ENCODE results near the gene UBAP1L.
"Not testable (repeated sequence)": the region's sequence is repeated elsewhere in the genome, so short reads cannot be mapped to it uniquely, and the experiment has no call there.

Gene UBAP1L

DNA sequence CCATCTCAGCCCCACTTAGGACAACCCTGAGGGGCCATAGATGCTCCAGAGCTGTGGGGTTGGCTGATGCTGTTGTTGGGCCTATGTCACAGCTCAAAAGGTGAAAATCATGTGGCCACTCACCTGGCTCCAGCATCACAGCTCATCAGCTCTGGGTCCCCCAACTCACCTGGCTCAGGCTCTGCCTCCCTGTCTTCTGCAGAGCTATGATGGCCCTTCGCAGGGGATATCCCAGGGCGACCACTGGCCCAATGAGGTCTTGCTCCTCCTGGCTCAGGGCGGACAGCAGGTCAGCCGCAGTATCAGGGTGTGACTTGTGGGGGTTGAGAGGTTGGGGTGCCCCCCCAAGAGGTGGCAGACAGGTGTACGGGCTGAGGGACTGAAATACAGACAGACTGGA lies 15.7 kb downstream of the UBAP1L start:
- DNase-seq = no peak

DNA sequence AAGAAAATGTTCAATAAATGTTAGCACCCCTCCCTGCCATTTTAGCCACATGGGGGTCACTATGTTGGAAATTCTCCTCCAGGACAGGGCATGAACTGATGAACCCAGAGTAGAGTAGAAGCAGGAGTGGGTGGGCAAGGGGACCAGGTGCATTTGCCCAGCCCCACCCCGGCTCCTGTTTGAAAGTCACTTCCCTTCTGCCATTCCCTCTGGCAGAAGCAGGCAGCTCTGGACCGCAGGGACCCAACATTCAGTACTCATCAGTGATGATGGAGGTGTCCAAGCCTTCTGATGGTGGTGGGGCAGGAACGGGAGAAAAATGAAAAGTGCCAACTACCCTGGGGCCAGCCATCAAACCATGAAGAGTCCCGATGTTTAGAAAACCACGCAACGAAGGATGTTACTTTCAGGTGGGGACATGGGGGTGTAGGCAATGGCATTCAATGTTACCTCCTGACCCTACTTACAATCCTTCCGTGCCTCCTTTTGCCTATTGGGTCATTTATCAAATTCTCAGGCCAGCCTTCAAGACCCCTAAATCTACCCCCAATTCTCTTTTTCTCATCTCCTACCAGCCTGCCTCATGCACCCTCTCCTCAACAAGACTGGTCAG lies 17.2 kb downstream of the UBAP1L start:
- no peak for DNase-seq

DNA sequence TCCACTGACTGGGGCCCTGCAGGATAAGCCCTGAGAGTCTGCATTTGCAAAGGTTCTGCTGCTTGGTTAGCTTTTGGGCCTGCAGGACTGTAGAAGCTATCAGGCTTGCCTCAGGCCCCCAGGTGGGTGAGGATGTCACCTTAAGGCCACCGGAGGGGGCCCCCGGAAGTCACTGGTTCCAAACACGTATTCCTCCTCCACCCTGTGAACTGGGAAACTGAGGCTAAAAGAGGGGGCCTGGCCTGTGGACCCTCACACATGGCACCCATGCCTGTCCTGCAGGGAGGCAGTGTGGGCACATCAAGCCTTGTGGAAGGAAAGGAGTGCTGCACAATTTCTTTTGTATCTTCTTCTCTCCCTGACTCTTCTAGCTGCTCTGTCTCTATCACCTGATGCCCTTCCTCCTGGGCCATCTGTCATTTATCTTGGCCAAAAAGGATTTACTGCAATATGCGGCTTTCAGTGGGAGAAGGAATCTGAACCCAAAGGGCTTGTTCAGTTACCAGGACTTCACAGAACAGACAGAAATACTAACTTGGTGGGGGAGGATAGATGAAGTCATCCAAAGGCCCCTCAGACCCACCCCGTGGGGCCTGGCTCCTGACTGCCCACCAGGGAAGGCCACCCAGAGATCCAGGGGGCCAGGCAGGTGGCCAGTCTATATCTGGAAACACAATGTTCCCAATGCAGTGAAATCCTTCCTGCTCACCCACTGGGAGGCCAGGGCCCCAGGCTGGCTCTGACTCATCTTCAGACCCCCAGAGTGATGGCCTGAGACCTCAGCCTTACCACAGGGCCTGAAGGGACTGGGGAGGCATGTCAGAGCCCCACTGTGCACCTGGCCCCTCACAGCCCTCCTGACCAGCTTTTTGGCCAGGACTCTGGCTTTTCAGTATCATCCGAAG lies 18.3 kb downstream of the UBAP1L start:
- no peak for DNase-seq

DNA sequence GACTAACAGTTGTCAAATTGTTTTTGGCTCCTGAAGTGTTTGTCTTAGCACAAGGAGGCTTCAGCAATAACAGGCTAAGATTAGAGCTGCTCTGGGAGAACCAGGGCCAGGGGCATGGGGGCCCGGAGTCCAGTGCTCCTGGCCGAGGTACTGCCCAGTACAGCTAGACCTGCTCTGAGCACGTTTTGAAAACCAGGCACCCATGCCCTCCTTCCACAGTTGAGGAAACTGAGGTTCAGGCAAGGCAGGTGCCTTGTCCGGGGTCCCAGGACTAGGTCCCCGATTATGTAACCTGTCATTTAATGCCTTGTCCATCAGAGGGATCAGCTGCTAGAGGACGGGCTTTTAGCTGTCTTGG lies 19.3 kb downstream of the UBAP1L start:
- no peak for DNase-seq

DNA sequence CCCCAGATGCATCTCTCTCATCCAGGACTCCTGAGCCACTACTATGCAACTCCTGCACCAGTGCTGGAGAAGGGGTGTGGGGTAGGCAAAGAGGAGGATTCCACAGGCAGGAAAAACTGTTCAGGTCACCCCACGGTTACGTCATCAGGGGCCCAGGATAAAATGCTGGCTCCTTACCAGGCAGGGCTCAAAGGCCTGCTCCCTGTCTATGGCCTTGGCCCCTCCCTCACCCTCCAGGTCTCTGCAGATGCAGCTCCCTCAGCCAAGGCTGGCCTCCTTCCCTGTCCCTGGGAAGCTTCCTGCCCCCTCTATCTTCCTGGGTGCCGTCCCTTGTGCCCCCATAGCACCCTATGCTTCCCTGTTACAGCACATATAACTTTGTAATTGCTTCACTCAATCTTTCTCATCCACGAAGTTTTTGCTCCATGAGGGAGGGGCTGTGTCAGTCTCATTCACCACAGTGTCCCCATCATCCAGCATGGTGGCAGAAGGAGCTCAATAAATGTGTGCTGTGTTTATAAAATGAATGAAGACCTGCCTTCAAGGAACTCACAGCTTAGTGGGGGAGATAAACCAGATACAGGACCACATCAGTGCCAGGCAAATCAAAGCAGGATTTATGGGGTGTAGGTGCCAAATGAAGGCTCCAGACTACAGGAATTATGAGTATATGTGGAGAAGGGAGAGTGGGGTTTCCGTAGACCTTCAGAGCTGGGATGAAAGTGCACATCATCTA lies 19.8 kb downstream of the UBAP1L start:
- DNase-seq = no peak

DNA sequence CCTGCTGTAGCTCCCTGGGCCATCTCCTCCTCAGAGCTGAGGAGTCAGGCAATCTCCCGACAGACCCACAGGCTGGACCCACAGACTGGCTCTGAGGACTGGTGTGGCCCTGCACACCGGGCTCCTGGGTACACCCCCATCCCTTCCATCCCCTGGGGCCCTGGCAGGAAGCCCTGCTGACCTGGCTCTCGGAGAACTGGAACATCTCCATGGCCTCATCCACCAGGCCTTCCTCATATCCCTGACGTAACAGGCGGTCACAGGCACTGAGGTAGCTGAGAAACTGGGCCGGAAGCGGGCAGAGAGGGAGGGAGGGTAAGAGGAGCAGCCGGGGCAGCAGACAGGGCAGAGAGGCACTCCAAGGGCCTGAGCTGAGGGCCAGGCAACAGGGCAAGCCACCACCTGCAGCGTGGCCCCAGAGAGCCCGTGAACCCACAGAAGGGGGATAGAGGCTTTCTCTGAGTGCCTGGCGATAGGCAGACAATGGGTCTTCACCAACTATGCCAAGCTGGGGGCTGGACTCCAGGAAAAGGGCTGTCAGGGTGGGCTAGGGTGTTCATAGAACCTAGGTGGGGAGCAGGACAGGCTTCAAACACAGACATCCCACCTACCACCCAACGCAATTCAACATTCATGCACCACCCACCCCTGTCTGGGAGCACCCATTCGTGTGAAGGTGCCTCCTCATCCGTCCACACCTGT lies 20.6 kb downstream of the UBAP1L start:
- DNase-seq = no peak

DNA sequence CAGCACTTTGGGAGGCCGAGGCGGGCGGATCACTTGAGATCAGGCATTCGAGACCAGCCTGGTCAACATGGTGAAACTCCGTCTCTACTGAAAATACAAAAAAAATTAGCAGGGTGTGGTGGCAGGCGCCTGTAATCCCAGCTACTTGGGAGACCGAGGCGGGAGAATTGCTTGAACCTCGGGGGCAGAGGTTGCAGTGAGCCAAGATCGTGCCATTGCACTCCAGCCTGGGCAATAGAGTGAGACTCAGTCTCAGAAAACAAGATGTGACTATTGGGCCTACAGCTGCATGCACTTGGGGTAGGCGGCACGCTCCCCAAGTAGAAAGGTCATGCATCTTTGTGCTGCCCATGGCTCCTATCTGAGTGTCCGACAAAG lies 21.2 kb downstream of the UBAP1L start:
- not testable (repeated sequence) for DNase-seq

DNA sequence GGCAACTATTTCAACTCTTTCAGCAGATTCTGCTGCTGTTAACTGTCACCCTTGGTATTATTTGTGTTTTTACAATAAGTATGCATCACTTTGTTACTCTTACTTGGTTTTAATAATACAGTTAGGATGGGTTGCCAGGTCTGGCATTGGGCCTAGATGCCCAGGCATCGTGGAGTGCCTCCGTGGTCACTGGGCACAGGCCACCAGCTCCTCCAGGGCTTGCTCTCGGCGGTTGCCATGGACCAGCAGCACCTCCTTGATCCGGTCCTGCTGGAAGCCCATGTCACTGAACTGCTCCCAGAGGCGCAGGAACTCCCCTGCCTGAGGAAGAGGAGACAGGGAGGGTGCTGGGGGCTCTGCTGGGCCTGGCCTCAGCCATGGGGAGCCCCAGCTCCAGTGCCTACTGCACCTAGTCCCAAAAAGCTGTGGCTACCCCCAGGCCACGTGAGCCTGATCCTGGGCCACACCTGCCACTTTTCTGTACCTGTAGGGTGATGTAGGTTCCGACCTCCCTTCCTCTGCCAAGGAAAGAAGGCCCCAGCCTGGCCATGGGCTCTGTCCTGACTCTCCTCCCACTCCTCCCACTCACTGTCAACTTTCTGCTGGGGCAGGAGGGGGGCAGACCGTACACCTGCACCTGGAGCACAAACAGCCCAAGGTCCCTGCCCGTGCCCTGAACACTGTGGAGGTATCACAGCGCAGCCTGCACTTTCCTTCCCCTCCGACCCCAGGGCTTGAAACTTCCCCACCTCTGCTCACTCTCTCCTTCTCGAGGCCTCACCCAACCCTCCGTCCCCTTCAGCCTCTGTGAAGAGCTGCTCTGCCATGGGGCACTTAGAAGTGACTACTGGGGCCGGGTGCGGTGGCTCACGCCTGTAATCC lies 21.8 kb downstream of the UBAP1L start:
- DNase-seq = no peak

DNA sequence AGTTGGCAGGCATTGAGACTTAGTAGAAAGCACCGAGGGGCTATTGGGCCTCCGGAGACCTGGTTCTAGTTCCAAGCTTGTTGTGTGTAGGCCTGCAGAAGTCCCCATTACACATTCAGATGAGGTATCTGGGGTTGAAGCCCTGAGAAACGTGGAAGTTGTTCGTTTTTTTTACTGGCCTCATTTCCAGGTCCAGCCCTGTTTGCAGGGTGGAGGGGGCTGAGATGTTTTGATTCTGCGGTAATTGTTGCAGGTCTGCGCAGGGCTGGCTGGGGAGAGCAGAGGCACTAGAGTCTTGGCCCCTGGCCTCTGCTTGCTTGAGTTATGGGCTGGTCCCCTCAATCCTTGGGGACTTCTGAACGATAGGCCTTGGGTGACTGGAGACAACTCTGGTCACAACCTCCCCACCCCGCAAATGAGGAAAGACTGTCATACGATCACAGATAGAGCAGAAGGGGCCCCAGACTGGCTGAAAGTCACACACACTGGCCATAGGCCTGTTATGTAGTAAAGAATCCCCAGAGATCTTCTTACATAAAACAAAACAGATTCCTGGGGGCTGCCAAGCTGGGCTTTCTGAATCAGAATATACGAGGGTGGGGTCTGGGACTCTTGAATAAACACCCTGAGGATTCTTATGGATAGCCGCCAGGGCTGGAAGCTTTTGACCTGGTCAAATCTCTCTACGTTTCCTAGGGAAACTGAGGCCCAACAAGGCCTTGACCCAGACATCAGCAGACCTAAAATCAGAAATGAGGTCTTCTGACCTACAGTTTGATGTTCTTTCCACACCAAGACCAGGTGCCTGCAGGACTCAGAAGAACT lies 22.8 kb downstream of the UBAP1L start:
- no peak for DNase-seq

DNA sequence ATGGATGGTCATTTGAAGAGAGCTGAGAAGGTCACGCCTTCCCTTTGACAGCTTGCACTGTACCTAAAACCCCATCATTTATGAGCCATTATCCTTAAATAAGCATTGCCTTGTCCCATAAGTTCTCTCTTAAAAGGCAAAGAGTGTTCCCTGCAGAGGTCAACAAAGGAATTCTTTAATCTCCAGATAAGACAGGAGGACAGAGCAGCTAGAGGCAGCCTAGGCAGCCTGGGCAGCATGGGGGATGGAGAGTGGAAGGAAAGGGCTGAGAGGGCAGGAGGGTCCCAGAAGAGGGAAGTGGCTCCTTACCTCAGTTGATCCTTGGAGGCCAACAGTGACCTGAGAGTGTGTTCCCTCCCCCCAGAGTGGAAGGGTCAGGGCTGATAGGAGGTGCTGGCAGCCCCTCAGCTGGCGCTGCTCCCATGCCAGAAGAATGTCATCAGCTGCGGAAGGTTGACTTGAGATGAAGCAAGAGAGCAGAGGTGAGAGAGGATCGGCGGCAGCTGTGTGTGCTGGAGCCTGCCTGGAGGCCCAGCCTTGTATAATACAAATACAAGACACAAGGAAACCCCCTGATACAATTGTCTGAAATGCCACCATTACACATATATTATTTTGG lies 25.7 kb downstream of the UBAP1L start:
- DNase-seq = no peak

DNA sequence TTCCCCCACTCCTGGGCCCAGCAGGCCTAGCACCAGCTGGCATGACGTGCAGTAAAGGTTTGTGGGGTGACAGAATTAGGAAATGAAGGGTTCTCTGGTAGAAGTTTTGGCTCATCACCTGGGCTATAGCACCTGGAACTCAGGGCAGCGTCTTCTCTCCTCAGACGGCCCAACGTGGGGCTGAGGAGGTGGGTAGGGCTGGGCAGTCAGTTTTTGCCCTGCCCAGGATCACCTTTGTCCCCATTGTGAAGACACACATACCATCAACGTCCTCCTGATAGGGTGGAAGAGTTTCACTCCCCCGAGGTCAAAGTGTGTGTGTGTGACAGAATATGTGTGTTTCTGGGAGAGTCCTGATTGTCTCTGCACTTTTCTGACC lies 26.4 kb downstream of the UBAP1L start:
- DNase-seq = no peak

DNA sequence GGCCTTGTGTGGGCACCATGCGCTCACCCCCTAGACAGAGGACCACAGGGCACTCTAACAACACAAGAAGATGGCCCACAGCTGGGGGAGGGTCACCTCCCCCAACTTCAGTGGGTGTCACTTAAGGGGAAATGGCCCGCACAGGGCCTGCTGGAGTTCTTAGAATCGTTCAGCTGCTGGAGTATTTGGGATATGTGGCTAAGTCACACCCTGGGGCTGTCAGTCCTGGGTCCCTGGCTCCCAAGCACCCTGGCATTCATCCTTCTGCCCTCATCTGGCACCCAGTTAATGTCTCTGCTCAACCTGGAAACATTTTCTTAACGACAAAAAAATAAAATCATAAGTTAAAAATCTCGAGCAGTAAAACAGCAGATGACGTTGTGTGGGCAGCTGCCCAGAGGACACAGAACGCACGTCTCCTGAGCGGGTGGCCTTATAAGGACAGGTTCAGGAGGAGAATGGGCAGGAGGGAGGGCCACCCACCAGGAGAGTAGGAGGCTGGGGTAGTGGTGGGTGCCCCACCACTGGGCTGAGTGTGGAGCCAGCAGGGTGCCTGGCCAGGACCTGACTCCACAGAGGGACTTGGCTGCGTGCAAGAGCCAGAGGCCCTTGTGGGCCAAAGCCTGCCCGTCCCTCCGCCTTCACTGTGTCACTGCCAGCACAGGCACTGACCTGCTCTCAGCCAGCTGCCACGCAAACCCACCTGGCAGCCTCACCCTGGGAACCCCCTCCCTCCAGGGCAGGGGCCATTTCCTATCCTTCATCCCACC lies 26.9 kb downstream of the UBAP1L start:
- DNase-seq = no peak

DNA sequence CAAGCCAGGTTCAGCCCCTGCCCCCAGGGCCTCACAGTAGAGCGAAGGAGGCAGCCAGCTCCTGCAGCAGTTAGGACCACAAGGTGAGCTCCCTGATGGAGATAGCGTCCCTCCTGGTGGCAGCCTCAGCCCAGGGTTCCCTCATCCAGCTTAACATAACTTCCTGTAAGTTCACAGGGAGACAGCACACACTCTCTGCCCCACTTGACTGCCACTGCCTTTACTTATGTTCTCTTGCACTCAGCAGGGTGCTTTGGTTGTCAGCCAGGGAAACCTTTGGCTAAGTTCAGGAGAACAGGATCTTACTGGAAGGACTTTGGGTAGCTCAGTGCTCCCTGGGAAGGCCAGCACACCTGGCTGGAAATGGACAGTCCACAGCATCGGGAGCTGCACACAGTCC lies 27.6 kb downstream of the UBAP1L start:
- DNase-seq = no peak

DNA sequence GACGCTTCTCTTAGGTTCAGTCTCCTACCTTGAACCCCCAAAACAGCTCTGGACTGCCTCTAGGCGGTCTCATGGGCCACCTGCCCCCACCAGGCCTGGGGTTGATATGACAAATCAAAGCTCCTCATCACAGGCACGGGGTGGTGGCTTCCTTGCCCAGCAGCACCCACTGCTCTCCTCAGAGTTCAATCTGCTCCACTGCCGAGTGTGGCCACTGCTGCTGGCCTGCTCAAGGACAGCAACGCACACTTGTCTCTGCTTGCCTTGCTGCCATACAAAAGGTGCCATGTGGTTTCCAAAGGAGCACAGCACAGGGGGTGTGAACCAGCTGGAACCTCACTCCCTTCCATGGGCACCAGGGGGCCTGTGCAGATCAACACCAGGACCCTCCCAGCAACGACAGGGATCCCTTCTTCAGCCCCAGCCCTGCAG lies 28.3 kb downstream of the UBAP1L start:
- DNase-seq = no peak

DNA sequence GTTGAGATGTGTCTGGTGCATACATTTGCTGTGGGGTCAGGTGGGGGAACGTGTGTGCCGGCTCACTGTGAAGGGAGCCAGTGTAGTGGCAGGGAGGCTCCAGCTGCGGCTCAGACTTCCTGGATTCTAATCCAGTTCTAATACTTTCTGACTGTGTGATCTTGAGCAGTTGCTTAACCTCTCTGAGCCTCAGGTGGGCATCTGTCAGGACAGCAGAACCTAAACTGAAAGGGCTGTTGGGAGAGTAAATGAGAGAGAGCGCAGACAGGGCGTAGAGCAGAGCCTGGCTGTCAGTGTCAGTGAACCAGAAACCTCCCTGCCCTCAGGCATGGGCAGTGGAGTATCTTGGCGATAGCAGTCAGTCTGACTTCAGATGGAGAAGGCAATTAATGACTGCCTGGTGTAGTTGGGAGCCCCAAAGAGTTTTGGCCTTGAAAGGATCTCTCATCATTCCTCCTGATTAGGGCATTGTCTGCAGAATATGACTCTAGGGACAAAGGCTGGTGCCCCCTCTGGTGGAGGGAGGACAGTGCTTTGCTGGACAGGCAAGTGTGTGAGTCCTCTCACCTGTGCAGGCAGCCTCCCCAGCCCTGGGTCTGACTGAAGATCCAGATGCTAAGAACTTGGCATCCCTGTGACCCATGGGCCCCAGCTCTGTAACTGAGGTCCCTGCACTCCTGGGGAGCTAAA lies 28.9 kb downstream of the UBAP1L start:
- no peak for DNase-seq

DNA sequence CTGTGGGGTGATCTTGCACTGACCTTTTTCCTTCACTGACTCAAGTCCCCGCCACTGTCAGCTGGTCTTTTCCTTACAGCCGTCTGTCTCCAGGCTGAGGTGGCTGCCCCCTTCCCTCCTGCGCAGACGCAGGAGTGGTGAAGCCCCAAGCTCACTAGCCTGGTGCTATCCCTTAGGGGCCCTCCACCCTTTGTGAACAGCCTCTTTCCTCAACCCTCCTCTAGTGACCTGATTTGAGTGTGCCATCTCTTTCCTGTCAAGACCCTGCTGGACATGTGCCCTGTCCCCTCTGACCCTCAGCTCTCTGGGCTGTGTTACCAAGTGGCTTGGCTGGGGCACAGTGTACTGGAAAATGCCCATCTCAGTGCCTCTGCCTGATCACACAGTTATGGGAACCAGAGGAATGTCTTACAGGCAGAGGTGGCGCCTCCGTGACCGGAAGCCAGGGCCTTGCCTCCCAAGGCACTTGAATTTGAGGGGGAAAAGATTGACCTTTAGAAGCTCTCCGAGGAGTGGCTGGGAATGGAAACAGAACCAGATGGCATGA lies 29.7 kb downstream of the UBAP1L start:
- no peak for DNase-seq

DNA sequence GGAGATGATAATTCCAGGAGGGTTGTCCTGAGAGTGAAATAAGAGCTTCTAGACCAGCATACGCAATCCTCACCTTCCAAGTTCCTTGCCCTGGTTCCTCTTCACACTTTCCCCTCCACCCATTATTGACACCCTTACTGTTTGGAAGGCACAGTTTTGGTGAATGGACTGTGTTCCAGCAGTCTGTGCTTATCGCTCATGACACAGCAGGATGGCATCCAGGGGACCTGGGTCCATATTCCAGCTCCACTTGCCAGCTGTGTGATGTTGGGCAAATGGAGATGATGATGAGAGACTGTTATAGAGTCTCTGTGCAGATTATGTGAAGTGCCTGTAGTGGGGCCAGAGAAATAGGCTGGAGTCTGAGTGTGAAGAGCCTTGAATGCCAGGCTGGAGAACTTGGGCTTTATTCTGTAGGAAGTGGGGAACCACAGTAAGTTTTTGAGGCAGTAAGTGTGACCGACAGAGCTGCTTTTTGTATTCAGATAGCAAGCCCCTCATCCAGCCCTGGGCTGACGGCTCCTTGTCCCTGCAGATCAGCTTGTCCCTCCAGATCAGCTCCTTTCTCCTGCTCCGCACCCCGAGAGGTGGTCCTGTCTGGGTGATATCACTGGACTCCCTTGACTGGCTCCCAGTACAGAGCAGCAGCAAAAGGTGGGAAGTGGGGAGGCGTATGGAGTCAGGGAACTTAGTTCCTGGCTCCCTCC lies 30.3 kb downstream of the UBAP1L start:
- no peak for DNase-seq

DNA sequence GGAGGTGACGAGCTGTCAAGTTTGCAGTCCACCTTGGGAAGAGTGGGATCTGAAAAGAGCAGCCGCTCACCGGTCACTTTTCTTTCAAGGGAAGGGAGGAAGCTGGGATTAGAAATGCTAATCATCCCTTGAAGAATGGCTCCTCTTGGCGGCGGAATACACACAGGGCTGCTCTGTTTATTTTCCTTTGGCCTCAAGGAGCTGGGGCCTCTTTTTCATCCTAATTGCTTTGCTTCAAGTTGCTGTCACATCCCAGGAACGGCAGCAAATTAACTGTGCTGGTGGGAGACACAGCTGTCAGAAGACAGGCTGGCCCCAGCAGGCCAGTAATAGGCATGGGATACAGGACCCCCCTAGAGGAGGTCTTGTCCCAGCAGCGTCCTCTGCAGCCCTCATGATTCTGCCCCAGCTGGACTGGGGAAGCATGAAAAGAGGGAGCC lies 31.7 kb downstream of the UBAP1L start:
- no peak for DNase-seq
